ENCODE data around the gene ATP8B3. TPM values are rescaled to one million over a fixed set of nuclear protein-coding genes. Genes with fewer than 3 reads are reported as not detected.

The ATP8B3 gene
- polyA plus RNA-seq, 2 of the 4 experiments (the other 2 are of a cell fraction) = 2.7 to 3.9 TPM

DNA sequence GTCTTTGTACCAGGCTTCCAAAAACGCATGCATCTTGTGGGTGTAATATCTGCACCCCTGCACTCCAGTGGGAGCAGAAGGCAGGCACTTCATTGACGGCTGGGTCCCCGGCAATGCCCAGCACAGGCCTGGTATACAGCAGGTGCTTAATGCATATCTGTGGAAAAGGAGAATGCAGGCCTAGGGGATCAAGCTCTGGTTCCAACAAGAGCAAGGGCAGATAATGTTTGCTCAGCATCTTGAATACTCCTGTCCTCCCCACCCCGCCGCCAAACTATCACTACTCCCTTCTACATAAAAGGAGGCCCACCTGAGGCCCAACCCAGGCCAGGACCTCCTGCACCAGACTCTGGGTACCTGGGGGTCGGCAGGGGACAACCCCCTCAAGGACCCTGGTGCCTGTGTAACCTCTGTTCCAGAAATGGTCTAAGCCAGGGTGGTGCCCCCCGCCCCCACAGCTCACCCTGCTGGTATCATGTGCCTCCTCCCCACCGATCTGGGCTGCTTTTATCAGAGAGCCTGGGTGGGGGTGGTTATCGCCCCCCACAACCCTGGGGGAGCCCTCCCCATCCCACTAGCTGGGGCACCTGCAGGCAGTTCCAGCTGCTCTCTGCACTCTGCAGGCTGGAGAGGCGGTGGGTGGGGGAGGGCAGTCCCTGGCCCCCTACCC is 46.5 kb upstream of the ATP8B3 start:
- ATAC-seq = no peak
- Histone ChIP-seq H3K9me3 (no peaks in the 10 kb centered on the region), H3K27ac (peak overlapping the region; percentile 99 to 100), H3K4me3 (no peak overlapping the region), H3K4me2 (peak overlapping the region; percentile 99), H3K4me1 (peaks cover 75% of the 10 kb centered on the region)
- WGBS (ENCODE audit: missing lambda C conversion rate) = 55% methylated on average over 6 of the region's 10 CpGs
- no peak for DNase-seq (ENCODE audit: low read depth in 1 of 2, low spot score in 1 of 2)
- ChIA-PET CTCF (interaction anchor here (0.6 to 2.9 kb wide), 5 partner anchors 9 to 207 kb away, joined by 3 to 12 read pairs (median 3); no protein-coding TSS in a partner anchor), POLR2A (no interaction called here)
- TF ChIP-seq KDM1A (IDR thresholded peaks at IDR 0.05; ENCODE audit: low read depth) (no peak), ZFP36 (IDR thresholded peaks at IDR 0.05; ENCODE audit: borderline replicate concordance, partially characterized antibody) (no peak), POLR2A (IDR thresholded peaks at IDR 0.05; ENCODE audit: low read length) (no peak), ZSCAN20 (CRISPR knock-in tag; IDR thresholded peaks at IDR 0.05) (no peak), RNF2 (IDR thresholded peaks at IDR 0.05; ENCODE audit: borderline replicate concordance, low read depth) (no peak), RCOR1 (IDR thresholded peaks at IDR 0.05; ENCODE audit: low read depth, low read length) (no peak), CBX8 (IDR thresholded peaks at IDR 0.05) (no peak), HOXB5 (CRISPR knock-in tag; IDR thresholded peaks at IDR 0.05) (no peak)
- TF ChIP-seq, protein P1, sequence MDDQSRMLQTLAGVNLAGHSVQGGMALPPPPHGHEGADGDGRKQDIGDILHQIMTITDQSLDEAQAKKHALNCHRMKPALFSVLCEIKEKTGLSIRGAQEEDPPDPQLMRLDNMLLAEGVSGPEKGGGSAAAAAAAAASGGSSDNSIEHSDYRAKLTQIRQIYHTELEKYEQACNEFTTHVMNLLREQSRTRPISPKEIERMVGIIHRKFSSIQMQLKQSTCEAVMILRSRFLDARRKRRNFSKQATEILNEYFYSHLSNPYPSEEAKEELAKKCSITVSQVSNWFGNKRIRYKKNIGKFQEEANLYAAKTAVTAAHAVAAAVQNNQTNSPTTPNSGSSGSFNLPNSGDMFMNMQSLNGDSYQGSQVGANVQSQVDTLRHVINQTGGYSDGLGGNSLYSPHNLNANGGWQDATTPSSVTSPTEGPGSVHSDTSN (IDR thresholded peaks at IDR 0.05) = no peak
- TF ChIP-seq, protein P2, sequence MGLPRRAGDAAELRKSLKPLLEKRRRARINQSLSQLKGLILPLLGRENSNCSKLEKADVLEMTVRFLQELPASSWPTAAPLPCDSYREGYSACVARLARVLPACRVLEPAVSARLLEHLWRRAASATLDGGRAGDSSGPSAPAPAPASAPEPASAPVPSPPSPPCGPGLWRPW (IDR thresholded peaks at IDR 0.05) = no peak
- FAIRE-seq = no peak

DNA sequence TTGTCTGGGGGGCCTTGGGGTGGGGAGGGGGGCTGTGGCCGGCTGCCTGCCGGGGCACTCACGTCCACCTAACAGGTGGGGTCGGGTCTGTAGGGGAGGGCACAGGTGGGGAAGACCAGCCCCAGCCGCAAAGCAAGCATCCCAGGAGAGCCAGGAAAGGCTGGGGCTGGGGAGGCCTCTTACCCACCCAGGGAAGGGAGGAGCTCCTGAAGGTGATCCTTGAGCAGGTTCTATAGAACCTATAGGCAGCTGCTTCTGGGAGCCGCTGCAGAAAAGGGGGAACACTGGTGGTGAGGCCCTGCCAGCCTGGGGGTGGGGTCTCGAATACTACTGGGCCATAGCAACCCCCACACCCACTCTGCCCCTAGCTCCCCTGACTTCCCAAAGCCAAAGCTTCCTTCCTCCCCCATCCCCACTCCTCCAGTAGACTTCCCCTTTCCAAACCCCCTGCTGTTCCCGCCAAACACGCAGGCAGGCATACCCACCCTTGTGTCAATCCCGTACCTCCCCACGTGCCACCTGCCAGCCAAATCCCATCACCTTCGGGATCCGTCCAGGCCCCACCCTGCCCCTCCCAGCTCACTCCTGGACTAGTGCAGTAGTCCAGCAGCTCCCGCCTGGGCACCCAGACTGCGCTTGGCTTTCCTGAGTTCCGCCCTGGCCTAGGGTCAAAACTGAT is 45.7 kb upstream of the ATP8B3 start:
- H3K4me2 ChIP-seq = peak overlapping the region; percentile 99
- H3K4me3 ChIP-seq = peak overlapping the region; percentile 35
- no peak for ATAC-seq
- no peak for FAIRE-seq
- 0 out of 2 replicates have a peak, but pooled peaks have one; percentile 6 for TF ChIP-seq GATA3 (IDR thresholded peaks at IDR 0.05; ENCODE audit: borderline replicate concordance)
- TF ChIP-seq HOXB13 (CRISPR knock-in tag; IDR thresholded peaks at IDR 0.05; ENCODE audit: low read depth) = no peak
- ChIA-PET CTCF (interaction anchor here (0.9 to 2.9 kb wide), 4 partner anchors 9 to 206 kb away, joined by 3 to 12 read pairs (median 7); no protein-coding TSS in a partner anchor), POLR2A (no interaction called here)
- 26% methylated on average over 12 of the region's 16 CpGs for WGBS (ENCODE audit: missing lambda C conversion rate)
- no peaks in the 10 kb centered on the region for H3K9me3 ChIP-seq
- DNase-seq (ENCODE audit: low read depth in 1 of 2, low spot score in 1 of 2) = no peak
- H3K27ac ChIP-seq = peak overlapping the region; percentile 95 to 100
- H3K4me1 ChIP-seq = peaks cover 82% of the 10 kb centered on the region

DNA sequence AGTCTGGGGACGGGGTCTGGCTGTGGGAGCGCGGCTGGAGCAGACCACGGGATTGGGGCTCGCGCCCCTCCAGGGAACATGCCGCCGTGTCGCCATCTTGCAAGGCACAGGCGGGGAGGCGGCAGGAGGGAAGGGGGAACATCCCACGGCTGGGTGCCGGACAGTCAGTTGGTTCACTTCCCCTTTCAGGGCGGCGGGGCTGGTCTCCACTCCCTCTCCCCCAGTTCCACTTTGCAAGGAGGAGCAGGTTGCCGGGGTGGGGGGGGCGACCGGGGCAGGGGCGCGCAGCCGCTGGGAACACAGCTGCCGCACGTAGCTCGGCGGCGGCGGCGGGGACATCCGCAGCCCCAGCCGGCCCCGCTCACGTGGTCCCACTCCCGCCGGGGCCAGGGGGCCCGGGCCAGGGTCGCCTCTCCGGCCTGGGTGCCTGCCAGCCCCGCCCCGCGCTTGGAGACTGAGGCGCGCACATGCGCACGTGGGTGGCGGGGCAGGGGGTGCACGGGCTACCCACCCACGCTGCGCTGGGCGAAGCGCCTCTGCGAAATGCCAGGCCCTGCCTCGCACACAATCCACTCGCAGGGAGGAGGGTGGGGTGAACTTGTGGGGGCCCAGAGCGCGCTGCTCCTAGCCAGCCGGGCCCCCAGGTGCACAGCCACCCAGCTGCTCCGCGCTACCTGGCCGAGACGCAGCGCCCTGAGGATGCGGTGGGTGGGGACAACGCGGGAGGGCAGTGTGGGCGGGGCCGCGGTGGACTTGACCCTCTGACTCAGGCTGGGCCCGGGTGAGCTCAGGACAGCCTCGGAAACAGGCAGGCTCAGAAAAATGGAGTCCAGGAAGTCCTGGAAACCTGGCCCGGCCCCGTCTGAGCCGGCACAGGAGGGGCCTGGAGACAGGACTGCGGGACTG is 44.9 kb upstream of the ATP8B3 start:
- FAIRE-seq (no peak), ATAC-seq (peak; percentile 35 to 49), DNase-seq (ENCODE audit: low read depth in 1 of 2, low spot score in 1 of 2) (peak; percentile 71 to 87)
- ChIA-PET POLR2A (no interaction called here), CTCF (interaction anchor here (0.6 to 2.9 kb wide), 6 partner anchors 8 to 200 kb away, joined by 3 to 12 read pairs (median 4); no protein-coding TSS in a partner anchor)
- H3K4me1 ChIP-seq = peaks cover 87% of the 10 kb centered on the region
- no peaks in the 10 kb centered on the region for H3K9me3 ChIP-seq
- H3K4me2 ChIP-seq = peak overlapping the region; percentile 99
- TF ChIP-seq, protein P3, sequence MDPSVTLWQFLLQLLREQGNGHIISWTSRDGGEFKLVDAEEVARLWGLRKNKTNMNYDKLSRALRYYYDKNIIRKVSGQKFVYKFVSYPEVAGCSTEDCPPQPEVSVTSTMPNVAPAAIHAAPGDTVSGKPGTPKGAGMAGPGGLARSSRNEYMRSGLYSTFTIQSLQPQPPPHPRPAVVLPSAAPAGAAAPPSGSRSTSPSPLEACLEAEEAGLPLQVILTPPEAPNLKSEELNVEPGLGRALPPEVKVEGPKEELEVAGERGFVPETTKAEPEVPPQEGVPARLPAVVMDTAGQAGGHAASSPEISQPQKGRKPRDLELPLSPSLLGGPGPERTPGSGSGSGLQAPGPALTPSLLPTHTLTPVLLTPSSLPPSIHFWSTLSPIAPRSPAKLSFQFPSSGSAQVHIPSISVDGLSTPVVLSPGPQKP (IDR thresholded peaks at IDR 0.05; ENCODE audit: low read depth, low read length) = no peak
- TF ChIP-seq RAD21 (conservative IDR thresholded peaks at IDR 0.05 in 1 of 2, IDR thresholded peaks at IDR 0.05 in 1 of 2) = no peak
- TF ChIP-seq FOSL2 (IDR thresholded peaks at IDR 0.05) = no peak
- TF ChIP-seq FOSL2 (CRISPR knock-in tag; IDR thresholded peaks at IDR 0.05) = peak; percentile 47
- 0 out of 2 replicates have a peak, but pooled peaks have one; percentile 19 for TF ChIP-seq GATA3 (IDR thresholded peaks at IDR 0.05; ENCODE audit: borderline replicate concordance)
- peak overlapping the region; percentile 95 to 100 for H3K27ac ChIP-seq
- peak overlapping the region; percentile 35 for H3K4me3 ChIP-seq
- 53% methylated on average over 21 of the region's 73 CpGs for WGBS (ENCODE audit: missing lambda C conversion rate)
